ENCODE results near the gene SPEM1. TPM values are rescaled to one million over a fixed set of nuclear protein-coding genes. Genes with fewer than 3 reads are reported as not detected.

SPEM1 gene
- total and polyA plus RNA-seq, 7 donors, result 0.06 TPM; not detected in 6

- intact Hi-C loops (cut with DNase I), result loop anchor here in 1 of 2 donors (5.0 kb wide), 1 partner anchor 46 kb away; no protein-coding TSS in a partner anchor
- ATAC-seq (no peak), DNase-seq (no peak)
- no peaks in the 10 kb centered on the region for H3K4me1 ChIP-seq
- no peak overlapping the region for H3K4me3 ChIP-seq
- H3K36me3 ChIP-seq (ENCODE audit: insufficient read depth in 1 of 2, low read depth in 1 of 2), result peaks cover 0 to 17% of the 10 kb centered on the region in 2 donors
- H3K9me3 ChIP-seq, result no peaks in the 10 kb centered on the region
- WGBS, 3 donors, result 76 to 94% (median 81%) methylated on average over 4 of the region's 4 CpGs
- no peaks in the 10 kb centered on the region for H3K27me3 ChIP-seq (ENCODE audit: insufficient read depth in 3 of 3, low read length in 2 of 3)
- TF ChIP-seq, protein P1, sequence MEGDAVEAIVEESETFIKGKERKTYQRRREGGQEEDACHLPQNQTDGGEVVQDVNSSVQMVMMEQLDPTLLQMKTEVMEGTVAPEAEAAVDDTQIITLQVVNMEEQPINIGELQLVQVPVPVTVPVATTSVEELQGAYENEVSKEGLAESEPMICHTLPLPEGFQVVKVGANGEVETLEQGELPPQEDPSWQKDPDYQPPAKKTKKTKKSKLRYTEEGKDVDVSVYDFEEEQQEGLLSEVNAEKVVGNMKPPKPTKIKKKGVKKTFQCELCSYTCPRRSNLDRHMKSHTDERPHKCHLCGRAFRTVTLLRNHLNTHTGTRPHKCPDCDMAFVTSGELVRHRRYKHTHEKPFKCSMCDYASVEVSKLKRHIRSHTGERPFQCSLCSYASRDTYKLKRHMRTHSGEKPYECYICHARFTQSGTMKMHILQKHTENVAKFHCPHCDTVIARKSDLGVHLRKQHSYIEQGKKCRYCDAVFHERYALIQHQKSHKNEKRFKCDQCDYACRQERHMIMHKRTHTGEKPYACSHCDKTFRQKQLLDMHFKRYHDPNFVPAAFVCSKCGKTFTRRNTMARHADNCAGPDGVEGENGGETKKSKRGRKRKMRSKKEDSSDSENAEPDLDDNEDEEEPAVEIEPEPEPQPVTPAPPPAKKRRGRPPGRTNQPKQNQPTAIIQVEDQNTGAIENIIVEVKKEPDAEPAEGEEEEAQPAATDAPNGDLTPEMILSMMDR (IDR thresholded peaks at IDR 0.05), result no peak
- no peak overlapping the region for H3K27ac ChIP-seq
Observed at GRCh38 chr17:7396147-7396546, 24.0 kb upstream of the SPEM1 start.

DNA sequence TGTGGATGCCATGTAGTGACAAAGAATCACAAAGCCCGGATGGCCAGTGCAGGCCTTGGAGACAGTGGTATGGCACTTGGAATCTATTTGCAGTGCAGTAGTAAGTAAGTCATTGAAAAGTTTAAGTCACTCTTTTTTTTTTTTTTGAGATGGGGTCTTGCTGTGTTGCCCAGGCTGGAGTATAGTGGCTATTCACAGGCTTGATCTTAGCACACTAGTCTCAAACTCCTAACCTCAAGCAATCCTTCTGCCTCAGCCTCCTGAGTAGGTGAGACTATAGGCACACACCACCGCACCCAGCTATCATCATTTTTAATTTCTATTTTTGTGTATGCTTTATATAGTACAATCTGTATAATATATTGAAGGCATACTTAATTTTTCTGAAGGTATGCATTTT, 21.5 kb upstream of the SPEM1 start:
- H3K9me3 ChIP-seq, result no peaks in the 10 kb centered on the region
- intact Hi-C loops (cut with DNase I), result loop anchor here in 1 of 2 donors (5.0 kb wide), 1 partner anchor 44 kb away; no protein-coding TSS in a partner anchor
- H3K27me3 ChIP-seq (ENCODE audit: insufficient read depth in 3 of 3, low read length in 2 of 3), result no peaks in the 10 kb centered on the region
- ATAC-seq, result no peak
- peaks cover 9% of the 10 kb centered on the region for H3K4me1 ChIP-seq
- 66 to 95% (median 69%) methylated on average over 2 of the region's 2 CpGs for WGBS, 3 donors
- no peak overlapping the region for H3K27ac ChIP-seq
- no peak for DNase-seq
- TF ChIP-seq, protein P1 (IDR thresholded peaks at IDR 0.05), result no peak
- no peak overlapping the region for H3K4me3 ChIP-seq
- H3K36me3 ChIP-seq (ENCODE audit: insufficient read depth in 1 of 2, low read depth in 1 of 2), result peaks cover 0 to 7% of the 10 kb centered on the region in 2 donors

- Histone ChIP-seq H3K4me1 (peaks cover 9% of the 10 kb centered on the region), H3K36me3 (ENCODE audit: insufficient read depth in 1 of 2, low read depth in 1 of 2) (peaks cover 0 to 7% of the 10 kb centered on the region in 2 donors), H3K27me3 (ENCODE audit: insufficient read depth in 3 of 3, low read length in 2 of 3) (no peaks in the 10 kb centered on the region), H3K27ac (peak overlapping the region; percentile 75), H3K4me3 (peak overlapping the region; percentile 73), H3K9me3 (no peaks in the 10 kb centered on the region)
- TF ChIP-seq, protein P1 (IDR thresholded peaks at IDR 0.05), result no peak
- ATAC-seq (peak in 2 of 4 donors; percentile 2 to 6), DNase-seq (peak; percentile 76 to 83)
- intact Hi-C loops (cut with DNase I), result no loop called here
- 10 to 11% (median 10%) methylated on average over 16 of the region's 16 CpGs for WGBS, 3 donors
Observed at GRCh38 chr17:7403043-7403726, 16.9 kb upstream of the SPEM1 start.

DNA sequence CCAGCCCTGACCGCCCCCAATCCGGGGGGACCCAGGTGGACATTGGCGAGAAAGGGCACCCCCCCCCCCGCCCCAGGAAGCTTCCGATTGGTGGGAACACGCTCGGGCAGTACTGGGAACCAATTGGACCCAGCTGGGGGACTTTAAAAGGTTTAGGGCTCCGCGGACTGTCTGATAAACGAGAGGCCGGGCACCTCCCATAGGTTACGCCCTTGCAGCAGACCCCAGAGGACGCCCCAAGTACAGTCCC, 16.5 kb upstream of the SPEM1 start:
- Histone ChIP-seq H3K27ac (peak overlapping the region; percentile 75), H3K36me3 (ENCODE audit: insufficient read depth in 1 of 2, low read depth in 1 of 2) (peaks cover 0 to 7% of the 10 kb centered on the region in 2 donors), H3K4me1 (peaks cover 9% of the 10 kb centered on the region), H3K27me3 (ENCODE audit: insufficient read depth in 3 of 3, low read length in 2 of 3) (no peaks in the 10 kb centered on the region), H3K4me3 (peak overlapping the region; percentile 73), H3K9me3 (no peaks in the 10 kb centered on the region)
- no peak for DNase-seq
- ATAC-seq, result peak; percentile 61 to 72 (median 62)
- intact Hi-C loops (cut with DNase I), result no loop called here
- TF ChIP-seq, protein P1 (IDR thresholded peaks at IDR 0.05), result no peak
- 0% methylated on average over 13 of the region's 13 CpGs for WGBS, 3 donors
